ENCODE results near the gene PPARGC1A. TPM values are rescaled to one million over a fixed set of nuclear protein-coding genes. Genes with fewer than 3 reads are reported as not detected.
A peak's percentile ranks its signal among the peaks of the same experiment; 100 is the strongest.

The PPARGC1A gene
- total RNA-seq, 1 donor from 2014 or later: 2.2 TPM

DNA sequence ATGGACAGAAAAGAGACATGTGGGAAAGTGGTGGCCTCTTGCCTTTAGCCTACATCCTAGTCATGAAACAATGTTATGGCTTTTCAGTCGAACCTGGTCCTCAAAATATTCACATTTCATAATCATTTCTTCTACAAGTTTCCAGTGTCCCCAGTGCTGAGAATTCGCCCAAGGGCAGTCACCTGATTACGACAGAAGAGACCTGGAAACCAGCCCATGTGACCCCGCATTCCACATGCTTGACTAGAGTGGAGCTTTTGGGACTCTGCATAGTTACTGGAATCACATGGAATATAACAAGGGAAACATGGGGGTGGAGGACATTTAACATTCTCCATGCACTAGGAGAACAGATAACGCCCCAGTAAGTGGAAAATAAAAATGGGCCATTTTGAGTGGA, 100.1 kb downstream of the PPARGC1A start:
- Mint-ChIP-seq H3K27ac (ENCODE audit: unreplicated experiment) (peak overlapping the region; percentile 89), H3K9me3 (ENCODE audit: low read depth) (peaks cover 13% of the 10 kb centered on the region), H3K36me3 (ENCODE audit: low read depth) (peaks cover 4% of the 10 kb centered on the region), H3K27me3 (ENCODE audit: low read depth) (no peaks in the 10 kb centered on the region), H3K4me3 (ENCODE audit: unreplicated experiment) (no peak overlapping the region), H3K4me1 (ENCODE audit: low read depth) (peaks cover 23% of the 10 kb centered on the region)
- TF ChIP-seq, protein P1, sequence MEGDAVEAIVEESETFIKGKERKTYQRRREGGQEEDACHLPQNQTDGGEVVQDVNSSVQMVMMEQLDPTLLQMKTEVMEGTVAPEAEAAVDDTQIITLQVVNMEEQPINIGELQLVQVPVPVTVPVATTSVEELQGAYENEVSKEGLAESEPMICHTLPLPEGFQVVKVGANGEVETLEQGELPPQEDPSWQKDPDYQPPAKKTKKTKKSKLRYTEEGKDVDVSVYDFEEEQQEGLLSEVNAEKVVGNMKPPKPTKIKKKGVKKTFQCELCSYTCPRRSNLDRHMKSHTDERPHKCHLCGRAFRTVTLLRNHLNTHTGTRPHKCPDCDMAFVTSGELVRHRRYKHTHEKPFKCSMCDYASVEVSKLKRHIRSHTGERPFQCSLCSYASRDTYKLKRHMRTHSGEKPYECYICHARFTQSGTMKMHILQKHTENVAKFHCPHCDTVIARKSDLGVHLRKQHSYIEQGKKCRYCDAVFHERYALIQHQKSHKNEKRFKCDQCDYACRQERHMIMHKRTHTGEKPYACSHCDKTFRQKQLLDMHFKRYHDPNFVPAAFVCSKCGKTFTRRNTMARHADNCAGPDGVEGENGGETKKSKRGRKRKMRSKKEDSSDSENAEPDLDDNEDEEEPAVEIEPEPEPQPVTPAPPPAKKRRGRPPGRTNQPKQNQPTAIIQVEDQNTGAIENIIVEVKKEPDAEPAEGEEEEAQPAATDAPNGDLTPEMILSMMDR (IDR thresholded peaks at IDR 0.05): no peak
- no peak for DNase-seq (ENCODE audit: low spot score)

DNA sequence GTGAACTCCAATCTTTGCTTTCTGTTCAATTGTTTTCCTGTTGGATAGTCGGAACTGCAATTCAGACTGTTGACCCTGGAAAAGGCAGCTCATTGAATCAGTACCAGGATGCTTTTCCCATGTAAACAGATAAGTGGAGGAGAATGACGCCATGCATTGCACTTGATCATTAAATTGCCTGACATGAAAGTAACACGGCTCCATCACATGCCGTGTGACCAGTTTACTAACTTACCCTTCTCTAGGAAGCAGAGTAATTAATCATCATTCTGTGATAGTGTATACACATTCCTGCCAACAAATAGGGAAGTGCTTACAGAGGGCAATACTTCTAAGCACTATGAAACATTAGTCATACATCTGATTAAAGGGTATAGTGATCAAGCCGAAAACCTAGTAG, 101.4 kb downstream of the PPARGC1A start:
- TF ChIP-seq, protein P1 (IDR thresholded peaks at IDR 0.05): no peak
- H3K27me3 Mint-ChIP-seq (ENCODE audit: low read depth): no peaks in the 10 kb centered on the region
- no peak overlapping the region for H3K27ac Mint-ChIP-seq (ENCODE audit: unreplicated experiment)
- DNase-seq (ENCODE audit: low spot score): no peak
- peaks cover 5% of the 10 kb centered on the region for H3K36me3 Mint-ChIP-seq (ENCODE audit: low read depth)
- peaks cover 23% of the 10 kb centered on the region for H3K4me1 Mint-ChIP-seq (ENCODE audit: low read depth)
- peaks cover 16% of the 10 kb centered on the region for H3K9me3 Mint-ChIP-seq (ENCODE audit: low read depth)
- H3K4me3 Mint-ChIP-seq (ENCODE audit: unreplicated experiment): no peak overlapping the region

DNA sequence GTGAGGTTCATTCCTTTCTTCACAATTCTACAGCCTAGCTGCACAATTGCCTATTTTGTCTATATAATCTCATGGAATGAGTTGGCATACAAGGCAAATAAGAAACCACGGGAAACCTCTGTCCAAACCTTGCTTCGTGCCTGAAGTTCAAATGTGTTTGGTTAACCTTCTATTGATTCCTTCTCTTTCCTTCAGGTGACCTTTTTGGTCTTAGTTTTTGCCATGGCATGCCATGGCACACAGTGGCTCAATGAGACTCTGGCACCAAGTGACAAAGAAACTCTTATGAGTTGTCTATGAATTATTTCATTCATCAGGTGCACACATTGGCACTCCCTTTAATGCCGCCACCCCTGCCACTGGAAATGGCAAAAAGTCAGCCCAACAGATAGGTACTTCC, 101.8 kb downstream of the PPARGC1A start:
- no peak overlapping the region for H3K4me3 Mint-ChIP-seq (ENCODE audit: unreplicated experiment)
- TF ChIP-seq, protein P1 (IDR thresholded peaks at IDR 0.05): no peak
- H3K27ac Mint-ChIP-seq (ENCODE audit: unreplicated experiment): no peak overlapping the region
- H3K9me3 Mint-ChIP-seq (ENCODE audit: low read depth): peaks cover 18% of the 10 kb centered on the region
- no peaks in the 10 kb centered on the region for H3K27me3 Mint-ChIP-seq (ENCODE audit: low read depth)
- peaks cover 27% of the 10 kb centered on the region for H3K4me1 Mint-ChIP-seq (ENCODE audit: low read depth)
- H3K36me3 Mint-ChIP-seq (ENCODE audit: low read depth): peaks cover 5% of the 10 kb centered on the region
- no peak for DNase-seq (ENCODE audit: low spot score)

DNA sequence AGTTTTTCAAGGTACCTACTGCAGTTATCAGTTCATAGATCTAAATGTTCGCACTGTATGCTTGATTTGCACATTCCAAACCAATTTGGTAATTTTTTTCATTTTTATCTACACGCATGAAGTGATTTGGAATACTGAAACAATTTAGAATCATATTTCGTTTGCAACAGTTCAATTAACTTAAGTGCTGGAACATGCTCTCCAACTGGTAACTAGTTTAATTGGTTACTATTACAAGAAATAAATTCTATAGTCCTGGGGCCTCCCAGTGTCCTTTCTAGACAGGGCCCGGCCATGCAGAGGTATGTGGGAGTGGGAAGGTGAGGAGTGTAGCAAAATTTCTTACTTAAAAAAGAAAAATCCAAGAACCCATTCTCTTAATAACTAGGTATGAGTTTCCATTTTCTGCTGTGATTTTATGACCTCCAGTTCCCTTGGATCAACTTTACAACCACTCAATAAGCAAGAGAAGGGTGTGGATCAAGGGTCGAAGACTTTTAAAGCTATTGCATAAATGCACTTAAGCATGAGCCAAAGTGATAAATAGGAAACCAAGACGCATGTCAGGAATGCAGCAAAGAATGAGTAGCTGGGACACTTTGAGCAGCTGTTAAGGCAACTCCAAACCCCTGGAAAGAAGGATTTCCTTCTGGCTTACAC, 106.9 kb downstream of the PPARGC1A start:
- no peak overlapping the region for H3K27ac Mint-ChIP-seq (ENCODE audit: unreplicated experiment)
- H3K9me3 Mint-ChIP-seq (ENCODE audit: low read depth): peaks cover 15% of the 10 kb centered on the region
- H3K4me3 Mint-ChIP-seq (ENCODE audit: unreplicated experiment): no peak overlapping the region
- H3K27me3 Mint-ChIP-seq (ENCODE audit: low read depth): no peaks in the 10 kb centered on the region
- H3K36me3 Mint-ChIP-seq (ENCODE audit: low read depth): peaks cover 3% of the 10 kb centered on the region
- DNase-seq (ENCODE audit: low spot score): no peak
- H3K4me1 Mint-ChIP-seq (ENCODE audit: low read depth): peaks cover 8% of the 10 kb centered on the region
- TF ChIP-seq, protein P1 (IDR thresholded peaks at IDR 0.05): no peak

DNA sequence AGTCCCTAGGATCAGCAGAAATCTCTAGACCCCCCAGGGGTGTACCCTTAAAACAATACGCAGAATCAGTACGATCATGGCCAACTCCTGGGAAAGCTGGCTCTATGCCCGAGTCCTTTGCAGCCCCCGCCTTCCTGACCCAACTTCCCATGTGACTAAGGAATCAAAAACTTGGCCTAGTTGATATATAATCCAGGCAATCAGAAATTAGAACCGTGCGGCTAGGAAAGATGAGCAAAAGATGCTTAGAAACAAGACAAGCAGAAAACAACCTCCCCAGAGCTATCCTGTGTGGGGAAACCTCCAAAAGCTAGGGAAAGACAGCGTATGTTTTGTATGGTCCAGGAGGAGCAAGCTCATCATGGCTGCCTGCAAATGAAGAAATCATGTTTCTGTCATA, 110.0 kb downstream of the PPARGC1A start:
- no peak overlapping the region for H3K27ac Mint-ChIP-seq (ENCODE audit: unreplicated experiment)
- DNase-seq (ENCODE audit: low spot score): no peak
- H3K9me3 Mint-ChIP-seq (ENCODE audit: low read depth): peaks cover 5% of the 10 kb centered on the region
- no peak overlapping the region for H3K4me3 Mint-ChIP-seq (ENCODE audit: unreplicated experiment)
- peaks cover 2% of the 10 kb centered on the region for H3K36me3 Mint-ChIP-seq (ENCODE audit: low read depth)
- peaks cover 22% of the 10 kb centered on the region for H3K4me1 Mint-ChIP-seq (ENCODE audit: low read depth)
- TF ChIP-seq, protein P1 (IDR thresholded peaks at IDR 0.05): no peak
- H3K27me3 Mint-ChIP-seq (ENCODE audit: low read depth): no peaks in the 10 kb centered on the region
